Transverse colon (tissue), 4 donors: ENCODE measurements around the gene CACNB2. TPM values are rescaled to one million over a fixed set of nuclear protein-coding genes. Genes with fewer than 3 reads are reported as not detected.

Experiments
- DNase-seq: peaks from one replicate; pipeline ENCODE4 v3.0.0-alpha.2; 2019
- H3K27ac ChIP-seq, 4 donors: fragments of 200-600 bp; sonication (generic); 2 replicates each; pipeline ENCODE4 v1.5.1; 2016 to 2018; ENCODE audit warnings: inconsistent platforms in 4 of 4
- H3K27me3 ChIP-seq: fragments of 200-600 bp; sonication (generic); 2 replicates; pipeline ENCODE4 v1.5.1; 2017; ENCODE audit warnings: inconsistent platforms
- H3K36me3 ChIP-seq, 4 donors: fragments of 200-600 bp; sonication (generic); 2 replicates each; pipeline ENCODE4 v1.5.1; 2017 to 2019; ENCODE audit warnings: inconsistent platforms in 4 of 4
- H3K4me1 ChIP-seq, 4 donors: fragments of 200-600 bp; sonication (generic); 2 replicates each; pipeline ENCODE4 v1.5.1; 2017 to 2020; ENCODE audit warnings: inconsistent platforms in 4 of 4
- H3K4me3 ChIP-seq, 4 donors: fragments of 200-600 bp; sonication (generic); 1 replicate in 1 of 4; 2 replicates in 3 of 4; pipeline versions ENCODE4 v1.5.1 to v1.6.1; 2017 to 2019; ENCODE audit warnings: inconsistent platforms in 4 of 4
- H3K9me3 ChIP-seq, 2 donors: fragments of 200-600 bp; sonication (generic); 2 replicates each; pipeline ENCODE4 v1.5.1; 2017 to 2019; ENCODE audit warnings: inconsistent platforms in 2 of 2
- EP300 ChIP-seq: sonication (generic); formaldehyde crosslinking; IDR thresholded peaks from one replicate; pipeline ENCODE4 v1.6.1; 2017; ENCODE audit warnings: antibody characterized with exemption, low read depth
- POLR2A ChIP-seq: fragments of 450-650 bp; IDR thresholded peaks from one replicate; pipeline ENCODE4 v1.6.1; 2016; ENCODE audit warnings: antibody characterized with exemption, mild to moderate bottlenecking, moderate library complexity
- POLR2AphosphoS5 ChIP-seq, 3 donors: sonication (generic); formaldehyde crosslinking; IDR thresholded peaks; one replicate each; pipeline ENCODE4 v1.6.1; 2016; ENCODE audit warnings: antibody characterized with exemption in 3 of 3
- WGBS, 2 donors: methylation state at CpG; one replicate each; pipeline ENCODE4 v1.1.5; 2018; ENCODE audit warnings: low coverage in 1 of 2; 5-methylcytosine and 5-hydroxymethylcytosine counted together
- in situ Hi-C, 4 donors: fragments of 200-750 bp; cut with MboI; loops; one replicate each; pipeline versions ENCODE4 v1.15.0 to v1.15.1; 2017; ENCODE audit warnings: low sequenced_read_pairs in 3 of 4, low pct_ligation_motif_present in 1 of 4, low pct_unique_long_range_greater_than_20kb in 1 of 4
- intact Hi-C: fragments of 100-400 bp; cut with DNase I; formaldehyde crosslinking; loops from one replicate; pipeline ENCODE4 v1.15.1; 2023; ENCODE audit warnings: low total_unique reads
- total RNA-seq, 4 donors: library from RNA; depleted of rRNA; stranded (reverse); fragments of >200 nt; gene quantifications; one replicate each; pipeline ENCODE4 v1.1.0, GENCODE V29; 2016
- TF ChIP-seq, protein P1 (sequence below), 5 experiments: fragments of 200-600 bp in 3 of 5; fragments of 450-650 bp in 2 of 5; sonication (generic) in 3 of 5; IDR thresholded peaks; 1 replicate in 2 of 5; 2 replicates in 3 of 5; pipeline ENCODE4 v1.5.1; 2016 to 2017; ENCODE audit warnings: antibody characterized with exemption in 5 of 5, inconsistent platforms in 3 of 5, mild to moderate bottlenecking in 2 of 5, moderate library complexity in 1 of 5

The CACNB2 gene
- total RNA-seq, 4 donors from 2014 or later: 16.2 to 338 (median 23.7) TPM

DNA sequence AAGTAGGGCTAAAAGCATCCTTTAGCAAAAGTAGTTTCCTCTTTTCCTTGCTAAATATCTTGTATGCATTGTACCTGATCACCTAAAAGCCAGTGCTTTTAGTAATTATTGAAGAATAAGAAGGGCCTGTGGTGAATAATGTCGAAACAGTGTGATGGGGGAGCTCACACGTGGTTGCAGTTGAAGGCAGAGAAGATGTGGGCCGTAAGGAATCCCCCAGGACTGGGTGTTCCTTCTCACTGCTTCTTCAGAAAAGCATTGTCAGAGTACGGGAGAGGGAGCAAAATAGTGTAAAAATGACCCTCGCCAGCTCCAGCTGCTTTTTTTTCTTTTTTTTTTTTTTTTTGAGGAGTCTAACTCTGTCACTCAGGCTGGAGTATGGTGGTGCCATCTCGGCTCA is 310.1 kb downstream of the CACNB2 start:
- Histone ChIP-seq H3K4me3 (no peak overlapping the region), H3K4me1 (no peaks in the 10 kb centered on the region), H3K36me3 (no peaks in the 10 kb centered on the region), H3K27ac (no peak overlapping the region), H3K9me3 (no peaks in the 10 kb centered on the region), H3K27me3 (no peaks in the 10 kb centered on the region)
- TF ChIP-seq, protein P1, sequence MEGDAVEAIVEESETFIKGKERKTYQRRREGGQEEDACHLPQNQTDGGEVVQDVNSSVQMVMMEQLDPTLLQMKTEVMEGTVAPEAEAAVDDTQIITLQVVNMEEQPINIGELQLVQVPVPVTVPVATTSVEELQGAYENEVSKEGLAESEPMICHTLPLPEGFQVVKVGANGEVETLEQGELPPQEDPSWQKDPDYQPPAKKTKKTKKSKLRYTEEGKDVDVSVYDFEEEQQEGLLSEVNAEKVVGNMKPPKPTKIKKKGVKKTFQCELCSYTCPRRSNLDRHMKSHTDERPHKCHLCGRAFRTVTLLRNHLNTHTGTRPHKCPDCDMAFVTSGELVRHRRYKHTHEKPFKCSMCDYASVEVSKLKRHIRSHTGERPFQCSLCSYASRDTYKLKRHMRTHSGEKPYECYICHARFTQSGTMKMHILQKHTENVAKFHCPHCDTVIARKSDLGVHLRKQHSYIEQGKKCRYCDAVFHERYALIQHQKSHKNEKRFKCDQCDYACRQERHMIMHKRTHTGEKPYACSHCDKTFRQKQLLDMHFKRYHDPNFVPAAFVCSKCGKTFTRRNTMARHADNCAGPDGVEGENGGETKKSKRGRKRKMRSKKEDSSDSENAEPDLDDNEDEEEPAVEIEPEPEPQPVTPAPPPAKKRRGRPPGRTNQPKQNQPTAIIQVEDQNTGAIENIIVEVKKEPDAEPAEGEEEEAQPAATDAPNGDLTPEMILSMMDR (IDR thresholded peaks at IDR 0.05): no peak
- no peak for TF ChIP-seq POLR2AphosphoS5 (IDR thresholded peaks at IDR 0.05)
- TF ChIP-seq EP300: no peak
- intact Hi-C loops (no loop called here), in situ Hi-C loops (no loop called here)
- DNase-seq: no peak
- WGBS, 2 donors: 75 to 85% methylated on average over 5 to 6 of the region's 6 CpGs

DNA sequence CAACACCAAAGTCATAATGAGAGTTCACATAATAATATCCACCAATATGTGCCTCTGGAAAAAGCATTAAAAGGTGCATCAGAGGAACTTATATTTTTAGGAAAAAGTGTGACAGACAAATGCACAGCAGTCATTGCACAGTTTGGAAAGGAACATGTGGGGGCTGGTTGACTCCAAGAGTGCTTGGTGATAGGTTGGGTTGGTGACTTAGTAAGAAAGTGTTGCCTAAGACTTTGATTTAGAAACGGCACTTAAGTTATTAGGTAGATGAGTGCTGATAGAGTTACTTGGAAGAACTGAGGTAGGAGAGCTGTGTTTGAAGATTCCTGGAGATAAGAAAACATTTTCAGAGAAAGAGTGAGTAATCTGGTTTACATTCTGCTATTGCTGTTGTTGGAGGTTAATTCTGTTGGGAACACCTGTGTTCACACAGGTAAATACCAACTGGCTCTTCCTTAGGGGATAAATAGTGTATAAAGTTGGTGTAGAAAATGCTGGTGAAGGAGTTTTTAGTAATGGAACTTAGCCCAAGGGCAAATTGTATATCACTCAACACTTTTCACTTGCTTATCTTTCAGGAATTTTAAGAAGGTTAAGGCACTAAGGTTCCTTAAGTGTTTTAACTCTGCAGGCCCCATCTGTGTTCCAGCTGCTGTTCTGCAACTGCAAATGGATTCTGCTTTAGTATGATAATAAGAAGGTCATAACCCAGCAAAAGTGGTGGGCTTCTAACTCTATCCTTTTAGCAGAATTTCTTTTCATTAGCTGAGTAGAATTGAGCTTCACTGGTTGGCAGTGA is 315.1 kb downstream of the CACNB2 start:
- H3K27ac ChIP-seq: no peak overlapping the region
- H3K4me3 ChIP-seq: no peak overlapping the region
- no peak for DNase-seq
- H3K9me3 ChIP-seq: no peaks in the 10 kb centered on the region
- intact Hi-C loops: no loop called here
- H3K36me3 ChIP-seq: no peaks in the 10 kb centered on the region
- no peaks in the 10 kb centered on the region for H3K27me3 ChIP-seq
- WGBS, 2 donors: 77 to 78% methylated on average over 1 of the region's 1 CpG
- TF ChIP-seq EP300: no peak
- no peak for TF ChIP-seq POLR2AphosphoS5 (IDR thresholded peaks at IDR 0.05)
- no peak for TF ChIP-seq POLR2A
- TF ChIP-seq, protein P1 (IDR thresholded peaks at IDR 0.05): no peak
- in situ Hi-C loops: no loop called here
- no peaks in the 10 kb centered on the region for H3K4me1 ChIP-seq

DNA sequence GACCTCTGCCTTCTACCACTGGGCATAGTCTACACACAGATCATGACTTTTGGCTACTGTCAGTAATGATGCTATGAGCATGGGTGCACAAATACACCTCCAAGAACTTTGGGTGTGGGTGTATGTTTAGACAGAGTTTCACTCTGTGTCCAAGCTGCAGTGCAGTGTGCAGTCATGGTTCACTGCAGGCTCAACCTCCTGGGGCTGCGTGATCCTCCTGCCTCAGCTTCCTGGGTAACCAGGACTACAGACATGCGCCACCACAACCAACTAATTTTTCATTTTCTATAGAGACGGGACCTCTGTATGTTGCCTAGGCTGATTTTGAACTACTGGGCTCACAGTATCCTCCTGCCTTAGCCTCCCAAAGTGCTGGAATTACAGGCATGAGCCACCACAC is 316.8 kb downstream of the CACNB2 start:
- H3K4me1 ChIP-seq: no peaks in the 10 kb centered on the region
- no peak overlapping the region for H3K27ac ChIP-seq
- in situ Hi-C loops: no loop called here
- H3K36me3 ChIP-seq: no peaks in the 10 kb centered on the region
- 82 to 90% methylated on average over 2 to 3 of the region's 3 CpGs for WGBS, 2 donors
- H3K4me3 ChIP-seq: no peak overlapping the region
- no peak for DNase-seq
- intact Hi-C loops: no loop called here
- no peaks in the 10 kb centered on the region for H3K27me3 ChIP-seq
- TF ChIP-seq, protein P1 (IDR thresholded peaks at IDR 0.05): no peak
- TF ChIP-seq POLR2AphosphoS5 (IDR thresholded peaks at IDR 0.05): no peak
- no peak for TF ChIP-seq POLR2A
- TF ChIP-seq EP300: no peak
- H3K9me3 ChIP-seq: no peaks in the 10 kb centered on the region

DNA sequence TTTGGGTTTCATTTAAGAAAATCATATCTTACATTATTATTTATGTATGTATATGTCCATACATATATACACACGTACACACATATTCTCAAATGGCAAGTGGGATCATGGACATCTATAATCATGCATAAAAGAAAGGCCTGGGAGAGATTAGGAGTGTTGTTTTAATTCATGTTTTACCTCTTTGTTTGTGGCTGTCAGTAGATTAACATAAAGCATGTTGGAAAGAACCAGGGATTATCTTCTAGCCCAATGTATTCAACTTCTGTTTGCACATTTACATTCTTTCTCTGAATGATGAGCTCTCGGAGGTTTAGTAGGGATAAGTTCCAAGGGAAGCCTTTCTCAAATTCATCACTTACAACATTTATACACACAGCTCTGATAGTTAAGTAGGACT is 319.8 kb downstream of the CACNB2 start:
- Histone ChIP-seq H3K4me3 (no peak overlapping the region), H3K36me3 (no peaks in the 10 kb centered on the region), H3K27me3 (no peaks in the 10 kb centered on the region), H3K27ac (no peak overlapping the region), H3K9me3 (no peaks in the 10 kb centered on the region), H3K4me1 (no peaks in the 10 kb centered on the region)
- 87 to 89% methylated on average over 2 of the region's 2 CpGs for WGBS, 2 donors
- intact Hi-C loops (no loop called here), in situ Hi-C loops (no loop called here)
- TF ChIP-seq POLR2A (no peak), POLR2AphosphoS5 (IDR thresholded peaks at IDR 0.05) (no peak), EP300 (no peak)
- TF ChIP-seq, protein P1 (IDR thresholded peaks at IDR 0.05): no peak
- no peak for DNase-seq
